ENCODE data around the gene CTNNA2. TPM values are rescaled to one million over a fixed set of nuclear protein-coding genes. Genes with fewer than 3 reads are reported as not detected.

CTNNA2 gene
- total RNA-seq, 1 donor from 2014 or later = not detected

DNA sequence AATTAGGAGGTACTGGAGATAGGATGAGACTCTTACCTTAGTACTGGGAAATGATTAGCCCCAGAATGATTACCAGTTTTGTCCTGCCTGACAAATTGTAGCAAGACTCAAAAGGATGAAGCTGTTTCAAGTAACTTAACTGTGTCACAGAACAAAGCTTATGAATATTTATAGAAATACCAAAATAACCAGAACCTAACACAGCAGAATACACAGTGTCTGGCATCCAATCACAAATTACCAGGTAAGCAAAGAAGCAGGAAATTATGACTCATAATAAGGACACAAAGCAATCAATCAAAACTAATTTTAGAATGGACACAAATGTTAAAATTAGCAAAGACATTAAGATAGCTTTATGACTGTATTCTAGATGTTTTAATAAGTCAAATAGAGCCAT lies 91.9 kb downstream of the CTNNA2 start:
- intact Hi-C loops (cut with DNase I) = no loop called here
- ATAC-seq (no peak), DNase-seq (ENCODE audit: missing footprints) (no peak)

DNA sequence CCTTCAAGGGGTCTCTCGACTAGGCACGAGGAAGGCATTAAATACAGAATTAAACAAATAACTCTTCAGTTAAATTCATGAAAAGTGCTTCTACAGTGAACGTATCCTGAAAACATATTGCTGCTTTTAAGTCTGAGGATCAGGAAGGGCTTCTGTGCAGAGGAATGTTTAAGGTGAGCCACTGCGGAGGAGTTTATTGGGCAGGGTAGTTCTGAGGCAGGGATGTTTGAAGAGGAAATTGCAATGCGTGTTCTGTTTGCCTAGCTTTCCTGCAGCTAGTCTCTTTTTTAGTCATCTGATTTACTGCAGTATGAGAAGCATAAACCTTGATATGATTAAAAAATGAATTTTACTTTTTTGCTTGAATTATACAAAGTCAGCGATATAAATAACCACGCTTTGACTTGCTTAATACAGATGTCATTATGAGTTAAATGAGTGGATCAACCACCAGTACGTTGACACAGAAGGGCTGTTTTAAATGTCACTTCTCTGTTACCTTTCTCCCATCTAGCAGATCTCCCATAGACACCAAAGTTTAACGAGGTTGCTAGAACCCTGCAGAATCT lies 98.7 kb downstream of the CTNNA2 start:
- ATAC-seq (no peak), DNase-seq (ENCODE audit: missing footprints) (no peak)
- intact Hi-C loops (cut with DNase I) = no loop called here

DNA sequence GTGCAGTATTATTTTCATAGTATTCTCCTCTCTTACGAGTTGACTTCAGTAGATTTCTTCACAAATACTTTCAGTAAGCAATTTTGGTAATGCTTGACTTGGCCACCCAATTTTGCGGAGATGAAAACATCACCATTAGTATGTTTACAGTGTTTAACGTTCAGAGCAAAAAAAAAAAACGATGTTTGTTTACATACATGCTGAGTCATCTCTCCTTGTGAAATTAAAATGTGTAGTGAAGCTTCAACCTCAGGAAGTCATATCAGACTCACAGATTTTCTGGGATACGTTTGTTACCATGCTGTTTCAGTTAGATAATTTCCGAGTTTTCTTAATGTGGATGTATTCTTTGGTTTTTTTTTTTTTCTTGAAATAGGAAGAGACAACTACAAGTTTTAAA lies 100.1 kb downstream of the CTNNA2 start:
- DNase-seq (ENCODE audit: missing footprints) (no peak), ATAC-seq (no peak)
- intact Hi-C loops (cut with DNase I) = no loop called here

DNA sequence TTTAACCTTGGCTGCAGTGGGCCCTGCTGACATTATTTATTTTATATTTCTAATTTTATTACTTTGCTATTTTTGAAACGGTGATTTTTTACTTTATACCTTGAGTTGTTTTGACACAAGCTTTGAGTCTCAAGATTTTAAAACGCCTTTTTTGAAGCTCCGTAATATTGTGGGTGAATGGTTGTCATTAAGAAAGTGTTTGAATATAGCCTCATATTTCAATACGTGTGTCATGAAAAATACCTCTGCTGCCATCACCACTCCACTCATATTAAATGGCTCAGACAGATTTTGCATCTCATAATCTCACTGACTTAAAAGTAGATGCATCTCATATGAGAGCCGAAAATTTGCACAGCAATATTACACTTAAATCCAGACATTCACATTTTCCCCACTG lies 106.6 kb downstream of the CTNNA2 start:
- no peak for ATAC-seq
- DNase-seq (ENCODE audit: missing footprints) = no peak
- intact Hi-C loops (cut with DNase I) = no loop called here

DNA sequence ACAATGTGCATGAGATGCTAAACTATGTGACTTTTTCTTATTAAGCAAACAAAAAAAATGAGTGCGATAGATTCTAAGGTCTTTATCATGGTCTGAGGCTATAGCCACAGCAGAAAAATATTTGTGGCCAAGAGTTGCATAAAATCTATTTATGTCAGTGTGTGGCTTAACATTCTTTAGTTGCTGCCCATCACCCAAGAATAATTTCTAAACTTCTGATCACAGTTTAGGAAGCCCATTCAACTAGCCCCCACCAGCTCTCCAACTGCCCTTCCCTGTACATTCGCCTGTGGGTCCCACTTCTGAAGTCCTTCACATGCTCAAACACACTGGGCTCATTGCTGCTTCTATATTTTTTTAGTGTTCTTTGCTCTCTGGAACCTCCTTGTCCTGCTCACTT lies 107.1 kb downstream of the CTNNA2 start:
- ATAC-seq = no peak
- intact Hi-C loops (cut with DNase I) = no loop called here
- no peak for DNase-seq (ENCODE audit: missing footprints)

DNA sequence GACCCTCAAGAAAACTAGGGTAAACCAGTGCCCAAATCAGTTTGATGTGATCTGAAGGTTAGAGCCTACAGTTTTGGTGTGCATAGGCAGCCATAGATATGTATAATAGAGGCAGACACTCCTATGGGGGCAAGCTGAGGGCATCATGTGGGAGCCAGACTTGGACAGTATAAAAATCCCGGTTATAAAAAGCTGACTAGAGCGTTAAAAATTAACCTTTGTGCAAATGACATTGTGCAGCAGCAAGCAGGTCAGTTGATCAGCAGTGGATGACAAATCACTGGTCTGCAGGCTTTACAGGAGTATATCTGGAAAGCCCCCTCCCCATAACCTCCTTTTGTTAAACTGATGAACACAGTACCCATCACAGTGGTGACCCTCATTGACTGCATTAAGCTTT lies 107.8 kb downstream of the CTNNA2 start:
- ATAC-seq (no peak), DNase-seq (ENCODE audit: missing footprints) (no peak)
- intact Hi-C loops (cut with DNase I) = no loop called here

DNA sequence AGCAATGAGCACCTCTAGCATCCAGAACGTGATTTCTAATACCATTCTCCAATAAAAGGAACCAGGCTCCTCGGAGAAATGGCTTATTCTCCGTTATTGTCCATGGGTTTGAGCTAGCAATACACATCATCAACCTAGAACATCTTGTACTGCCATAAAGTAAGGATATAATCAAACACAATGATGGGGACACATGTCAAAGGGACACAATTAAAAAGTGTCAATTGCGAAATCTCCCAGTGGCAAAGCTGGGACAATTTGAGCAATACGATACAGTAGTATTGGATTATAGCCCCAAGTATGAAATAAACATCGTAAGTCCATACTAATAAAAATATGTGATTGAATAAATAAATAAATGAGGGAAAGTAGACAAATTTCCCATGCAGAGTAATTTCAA lies 108.4 kb downstream of the CTNNA2 start:
- no peak for ATAC-seq
- intact Hi-C loops (cut with DNase I) = no loop called here

DNA sequence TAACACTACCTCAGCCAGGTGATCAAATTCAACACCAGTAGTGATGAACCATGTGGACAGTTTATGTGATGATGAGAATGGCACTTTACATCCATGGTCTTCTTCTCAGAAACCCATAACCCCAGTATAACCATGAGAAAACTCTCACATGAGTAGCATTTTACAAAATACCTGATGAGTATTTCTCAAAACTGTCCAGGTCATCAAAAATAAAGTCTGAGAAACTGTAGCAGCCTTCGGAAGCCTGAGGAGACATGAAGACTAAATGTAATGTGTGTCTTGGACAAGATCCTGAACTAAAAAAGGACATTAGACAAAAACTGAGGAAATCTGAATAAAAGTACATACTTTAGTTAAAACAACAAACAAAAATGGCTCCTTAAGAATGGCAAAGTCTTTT lies 108.9 kb downstream of the CTNNA2 start:
- no peak for ATAC-seq
- intact Hi-C loops (cut with DNase I) = no loop called here
- no peak for DNase-seq (ENCODE audit: missing footprints)

More for the DNA sequence above, 108.4 kb downstream of the CTNNA2 start:
- DNase-seq (ENCODE audit: missing footprints) = no peak

DNA sequence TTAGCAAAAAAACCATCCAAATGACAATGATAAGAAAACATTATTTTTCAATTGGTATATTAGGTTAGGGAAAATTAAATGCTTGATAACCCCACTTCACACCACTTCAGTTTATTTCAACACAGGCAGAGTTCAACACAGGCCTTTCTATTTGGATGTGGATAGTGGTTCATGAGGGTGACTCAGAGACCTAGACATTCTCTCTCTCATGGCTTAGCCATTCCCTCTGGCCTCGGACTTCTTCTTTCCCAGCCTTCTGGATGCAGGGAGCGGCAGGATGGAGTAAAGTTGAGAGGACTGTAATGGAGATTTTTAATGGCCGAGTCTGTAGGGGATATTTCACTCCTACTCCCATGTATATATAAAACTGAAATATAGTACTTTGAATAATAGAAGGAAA lies 109.7 kb downstream of the CTNNA2 start:
- DNase-seq (ENCODE audit: missing footprints) = no peak
- no peak for ATAC-seq
- intact Hi-C loops (cut with DNase I) = no loop called here

DNA sequence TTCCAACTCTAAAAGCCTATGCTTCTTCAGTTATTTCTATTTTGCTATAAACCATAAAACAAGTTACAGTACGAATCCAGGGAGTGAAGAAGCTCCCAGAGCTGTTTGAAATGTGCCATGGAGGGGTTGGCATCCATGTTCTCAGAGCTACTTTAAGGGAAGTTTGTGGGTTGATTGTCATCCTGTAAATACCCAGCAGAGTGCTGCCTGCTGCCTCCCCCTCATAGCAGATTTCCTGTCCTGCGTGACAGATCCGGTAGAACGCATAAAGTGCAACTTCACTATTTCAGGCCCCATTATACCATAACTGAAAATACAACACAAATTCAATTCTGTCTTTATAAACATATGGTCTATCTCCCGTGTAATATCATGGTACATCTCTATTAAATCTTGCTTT lies 114.4 kb downstream of the CTNNA2 start:
- ATAC-seq (no peak), DNase-seq (ENCODE audit: missing footprints) (no peak)
- intact Hi-C loops (cut with DNase I) = no loop called here

DNA sequence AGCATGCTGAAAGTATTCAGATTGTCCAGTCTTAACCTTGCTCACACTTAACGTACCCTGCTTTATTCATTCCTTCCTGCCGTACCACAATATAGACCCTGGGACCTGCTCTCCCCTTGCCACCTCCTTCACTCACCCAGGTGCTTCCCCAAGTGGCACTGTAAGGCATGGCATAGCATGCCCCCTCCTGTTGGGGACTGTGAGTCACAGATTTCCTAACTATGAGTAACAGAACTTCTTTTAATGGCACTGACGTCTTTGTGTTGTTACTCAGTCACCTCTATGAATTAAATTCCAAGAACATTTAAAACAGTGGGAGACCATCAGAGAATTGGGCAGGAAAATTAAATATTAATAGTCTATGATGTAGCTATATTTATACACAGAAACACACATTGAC lies 117.2 kb downstream of the CTNNA2 start:
- no peak for ATAC-seq
- no peak for DNase-seq (ENCODE audit: missing footprints)
- intact Hi-C loops (cut with DNase I) = no loop called here

DNA sequence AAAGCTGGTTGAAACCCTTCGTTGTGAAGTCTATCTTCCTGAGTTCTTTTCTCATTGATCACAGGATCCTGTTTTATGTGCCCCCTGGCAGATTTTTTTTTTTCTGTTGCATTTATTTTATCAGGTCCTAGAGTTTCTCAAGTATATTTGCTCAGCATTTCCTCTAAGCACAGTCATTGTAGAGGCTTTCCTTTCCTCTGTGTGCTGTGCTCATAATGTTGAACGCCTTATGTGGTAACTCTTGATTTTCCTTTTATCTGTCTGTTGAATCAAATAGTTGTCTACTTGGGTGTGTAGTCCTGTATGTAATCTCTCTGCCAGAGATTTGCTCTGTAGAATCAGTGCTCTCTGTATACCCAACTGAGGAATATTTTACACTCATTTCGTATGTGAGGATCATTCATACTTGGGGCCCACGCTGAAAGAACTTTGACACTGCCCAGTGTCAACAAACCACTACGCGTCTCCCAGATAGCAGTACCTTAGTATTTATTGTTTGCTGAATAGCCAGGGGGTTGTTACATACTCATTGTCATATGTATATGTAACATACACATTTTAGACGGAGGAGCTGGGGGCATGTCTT lies 118.2 kb downstream of the CTNNA2 start:
- intact Hi-C loops (cut with DNase I) = no loop called here
- DNase-seq (ENCODE audit: missing footprints) (no peak), ATAC-seq (no peak)

DNA sequence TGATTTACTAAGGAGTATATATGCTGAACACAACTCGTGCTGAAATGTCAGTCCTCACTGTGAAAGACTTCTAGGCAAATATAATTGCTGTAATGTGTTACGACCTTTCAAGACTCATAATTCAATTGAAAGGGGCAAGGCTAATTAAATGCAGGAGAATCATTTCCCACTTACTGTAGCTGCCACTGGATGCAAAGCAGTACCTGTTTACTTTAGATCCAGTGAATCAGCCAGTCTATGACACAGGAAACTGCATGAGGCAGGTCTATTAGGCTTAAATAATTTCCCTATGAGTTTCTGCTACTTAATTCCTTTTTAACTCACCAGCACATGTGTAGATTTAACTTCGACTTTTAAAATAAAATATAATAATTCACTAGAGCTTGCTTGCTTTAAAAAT lies 125.6 kb downstream of the CTNNA2 start:
- no peak for DNase-seq (ENCODE audit: missing footprints)
- no peak for ATAC-seq
- intact Hi-C loops (cut with DNase I) = no loop called here

DNA sequence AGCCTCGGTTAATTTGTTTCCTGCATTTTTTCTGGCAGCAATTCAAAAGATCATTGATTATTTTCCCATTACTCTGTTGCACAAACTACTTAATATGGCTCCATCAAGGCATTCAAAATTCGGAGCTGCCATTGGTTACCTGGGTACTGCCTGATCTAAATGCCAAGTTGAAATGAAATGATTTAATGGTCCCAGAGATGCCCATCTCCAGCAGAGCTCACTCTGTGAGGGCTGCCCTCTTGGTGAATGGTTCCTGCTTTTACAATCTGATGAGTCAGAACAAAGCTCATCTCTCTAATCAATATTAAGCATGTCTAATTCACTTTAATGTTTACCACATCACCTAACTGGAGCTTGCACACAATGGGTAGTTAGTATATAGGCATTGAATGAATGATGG lies 126.1 kb downstream of the CTNNA2 start:
- intact Hi-C loops (cut with DNase I) = no loop called here

DNA sequence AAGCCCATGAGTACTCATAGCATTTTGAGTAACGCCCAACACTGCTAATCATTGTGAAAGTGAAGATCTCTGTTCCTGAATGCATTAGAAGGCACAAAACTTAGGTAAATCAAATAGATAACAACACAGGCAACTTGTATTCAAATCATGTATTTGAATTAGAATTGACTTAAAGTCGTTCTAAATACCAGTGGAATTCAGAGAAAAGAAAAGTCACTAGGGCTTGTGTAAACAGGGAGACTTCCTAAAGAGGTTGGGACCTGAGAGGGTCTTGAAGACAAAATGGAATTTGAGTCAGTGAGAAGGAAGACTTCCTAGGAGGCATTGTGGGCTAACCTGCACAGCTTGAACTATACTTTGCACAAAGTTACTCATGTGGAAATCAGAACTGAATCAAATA lies 127.2 kb downstream of the CTNNA2 start:
- intact Hi-C loops (cut with DNase I) = no loop called here
- DNase-seq (ENCODE audit: missing footprints) (no peak), ATAC-seq (no peak)

More for the DNA sequence above, 126.1 kb downstream of the CTNNA2 start:
- DNase-seq (ENCODE audit: missing footprints) = no peak
- no peak for ATAC-seq

DNA sequence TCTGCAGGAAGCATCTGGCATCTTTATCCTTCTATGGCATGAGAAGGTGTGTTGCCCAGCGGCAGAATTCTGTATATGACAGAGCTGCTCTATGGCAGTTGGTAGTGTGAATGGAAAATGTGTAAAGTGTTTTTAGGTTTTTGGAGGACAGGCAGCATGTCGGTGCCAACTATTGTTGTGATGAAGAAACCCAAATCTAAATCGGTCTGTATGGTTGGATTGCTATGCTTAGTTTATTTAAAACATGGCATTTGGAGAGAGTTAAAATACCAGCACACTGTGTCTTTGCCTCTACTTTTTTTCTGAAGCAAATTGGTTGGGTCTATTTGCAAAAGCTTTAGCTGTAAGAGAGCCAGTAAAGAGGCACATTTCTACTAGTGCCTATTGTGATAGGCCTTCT lies 136.7 kb downstream of the CTNNA2 start:
- intact Hi-C loops (cut with DNase I) = no loop called here
- ATAC-seq (no peak), DNase-seq (ENCODE audit: missing footprints) (no peak)

DNA sequence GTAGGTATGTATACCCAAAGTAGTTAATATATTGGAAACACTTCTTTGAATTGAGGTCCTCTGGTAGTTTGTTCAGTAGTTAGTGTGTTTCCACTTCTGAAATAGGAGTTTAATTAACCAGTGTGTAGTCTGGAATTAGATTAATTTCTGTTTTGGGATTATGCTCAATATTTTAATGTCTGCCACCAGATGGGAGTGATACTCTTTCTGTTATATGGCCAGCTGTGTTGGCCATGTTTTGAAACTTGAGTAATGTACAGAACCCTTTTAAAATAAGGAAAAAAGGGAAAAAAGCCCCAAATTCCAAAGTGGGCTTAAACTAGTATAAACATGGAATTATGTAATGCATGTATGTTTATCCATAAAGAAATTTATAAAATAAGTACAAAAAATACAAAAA lies 147.7 kb downstream of the CTNNA2 start:
- ATAC-seq = no peak
- no peak for DNase-seq (ENCODE audit: missing footprints)
- intact Hi-C loops (cut with DNase I) = no loop called here

DNA sequence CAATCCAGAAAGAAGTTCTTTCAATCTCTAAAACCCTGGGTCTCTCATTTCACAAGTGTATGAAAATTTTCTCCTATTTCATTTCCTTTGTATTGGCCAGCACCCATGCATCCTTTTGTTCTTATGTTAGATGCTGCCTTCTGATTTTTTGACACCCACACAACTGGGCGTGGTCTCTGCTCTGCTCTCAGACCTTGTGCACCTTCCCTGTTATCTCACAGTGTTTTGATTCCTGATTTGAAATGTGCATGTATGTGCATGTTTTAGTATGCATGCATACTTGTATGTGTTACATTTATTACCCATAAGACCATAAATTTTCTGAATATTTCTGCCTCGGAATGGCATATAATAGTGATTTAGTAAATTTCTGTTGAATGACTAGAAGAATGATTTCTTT lies 152.2 kb downstream of the CTNNA2 start:
- DNase-seq (ENCODE audit: missing footprints) (no peak), ATAC-seq (no peak)
- intact Hi-C loops (cut with DNase I) = no loop called here

DNA sequence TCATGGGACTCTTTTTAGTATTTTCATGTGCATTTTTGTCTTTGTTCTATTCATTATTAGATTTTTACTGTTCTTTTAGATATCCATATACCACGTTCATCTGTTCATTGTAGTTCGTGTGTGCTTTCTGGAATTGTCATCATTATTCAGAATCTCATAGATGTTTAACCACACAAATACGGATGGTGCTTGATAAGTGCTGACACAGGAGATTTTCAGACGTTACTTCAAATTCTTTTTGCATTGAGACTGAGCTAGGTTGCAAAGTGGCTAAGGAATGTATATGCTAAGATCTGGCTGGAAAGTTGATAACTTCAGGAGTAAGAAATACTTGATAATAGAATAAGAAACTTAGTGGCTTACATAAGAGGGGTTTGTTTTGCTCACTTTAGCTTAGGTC lies 153.6 kb downstream of the CTNNA2 start:
- intact Hi-C loops (cut with DNase I) = no loop called here
- DNase-seq (ENCODE audit: missing footprints) = no peak
- no peak for ATAC-seq

DNA sequence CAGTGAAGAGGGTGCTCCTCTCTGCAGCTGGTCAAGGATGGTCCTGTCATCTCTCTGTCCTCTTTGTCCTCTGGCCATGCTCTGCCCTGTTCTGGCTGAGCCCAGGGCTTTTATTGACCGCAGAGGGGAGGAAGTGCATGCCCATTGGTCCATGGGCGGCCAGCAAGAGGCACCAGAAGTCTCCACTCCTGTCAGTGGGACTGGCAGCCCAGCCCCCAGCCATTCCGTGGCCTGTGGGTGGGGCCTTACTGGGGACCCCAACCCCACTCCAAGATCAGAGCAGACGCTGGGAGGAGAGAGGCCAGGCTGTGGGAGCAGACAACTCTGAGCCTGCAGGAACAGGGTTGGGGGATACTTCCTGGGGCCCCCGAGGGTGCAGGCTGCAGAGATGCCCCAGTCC lies 156.9 kb downstream of the CTNNA2 start:
- intact Hi-C loops (cut with DNase I) = no loop called here
- DNase-seq (ENCODE audit: missing footprints) (no peak), ATAC-seq (no peak)

DNA sequence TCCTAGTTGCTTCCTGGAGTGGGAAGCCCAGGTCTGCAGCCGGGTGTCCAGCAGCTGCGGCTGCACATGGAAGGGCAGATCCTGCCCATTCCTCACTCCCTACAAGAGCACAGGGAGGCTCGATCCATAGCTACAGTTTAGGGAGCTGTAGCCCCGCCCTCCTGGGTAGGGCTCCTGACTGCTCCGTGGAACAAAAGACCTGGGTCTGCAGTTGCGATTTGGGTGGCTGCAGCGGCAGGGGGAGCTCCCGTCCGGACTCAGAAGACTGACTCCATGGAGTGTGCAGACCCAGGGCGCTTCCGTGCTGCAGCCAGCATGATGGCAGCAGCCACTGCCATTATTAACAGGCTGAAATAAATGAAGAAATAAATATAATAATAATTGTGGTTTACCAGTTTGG lies 157.3 kb downstream of the CTNNA2 start:
- intact Hi-C loops (cut with DNase I) = no loop called here
- no peak for ATAC-seq
- DNase-seq (ENCODE audit: missing footprints) = no peak
